ENCODE measurements around the gene GPC6. TPM values are rescaled to one million over a fixed set of nuclear protein-coding genes. Genes with fewer than 3 reads are reported as not detected.

GPC6 gene
- polyA plus RNA-seq, 1 donor from 2014 or later = 9.0 TPM

GRCh38 chr13:93685900-93686299 lies 459.3 kb downstream of the GPC6 start:
- Histone ChIP-seq H3K9me3 (ENCODE audit: low read length) (no peaks in the 10 kb centered on the region), H4K20me1 (ENCODE audit: insufficient read depth) (no peaks in the 10 kb centered on the region), H3K4me3 (ENCODE audit: low read length) (no peak overlapping the region), H3K36me3 (ENCODE audit: insufficient read depth, low read length) (no peaks in the 10 kb centered on the region), H3K9me2 (ENCODE audit: insufficient read depth, low read length) (no peaks in the 10 kb centered on the region), H3K27me3 (ENCODE audit: insufficient read depth, low read depth, low read length) (no peaks in the 10 kb centered on the region), H3K27ac (ENCODE audit: low read length) (no peak overlapping the region), H3K79me2 (replicated peaks; ENCODE audit: insufficient read depth, low read length) (no peaks in the 10 kb centered on the region), H3K4me2 (ENCODE audit: low read length) (no peak overlapping the region), H3K9ac (ENCODE audit: low read length) (no peak overlapping the region), H3F3A (ENCODE audit: insufficient read depth, low read length, poor library complexity, severe bottlenecking) (no peaks in the 10 kb centered on the region), H2AFZ (ENCODE audit: low read depth, low read length) (no peak overlapping the region)
- TF ChIP-seq POLR2AphosphoS5 (IDR thresholded peaks at IDR 0.05) (no peak), EP300 (conservative IDR thresholded peaks at IDR 0.05; ENCODE audit: poor library complexity, severe bottlenecking) (no peak), EZH2 (IDR thresholded peaks at IDR 0.05; ENCODE audit: borderline replicate concordance, insufficient read depth, low read length, poor library complexity, severe bottlenecking) (no peak)
- TF ChIP-seq, protein P1, sequence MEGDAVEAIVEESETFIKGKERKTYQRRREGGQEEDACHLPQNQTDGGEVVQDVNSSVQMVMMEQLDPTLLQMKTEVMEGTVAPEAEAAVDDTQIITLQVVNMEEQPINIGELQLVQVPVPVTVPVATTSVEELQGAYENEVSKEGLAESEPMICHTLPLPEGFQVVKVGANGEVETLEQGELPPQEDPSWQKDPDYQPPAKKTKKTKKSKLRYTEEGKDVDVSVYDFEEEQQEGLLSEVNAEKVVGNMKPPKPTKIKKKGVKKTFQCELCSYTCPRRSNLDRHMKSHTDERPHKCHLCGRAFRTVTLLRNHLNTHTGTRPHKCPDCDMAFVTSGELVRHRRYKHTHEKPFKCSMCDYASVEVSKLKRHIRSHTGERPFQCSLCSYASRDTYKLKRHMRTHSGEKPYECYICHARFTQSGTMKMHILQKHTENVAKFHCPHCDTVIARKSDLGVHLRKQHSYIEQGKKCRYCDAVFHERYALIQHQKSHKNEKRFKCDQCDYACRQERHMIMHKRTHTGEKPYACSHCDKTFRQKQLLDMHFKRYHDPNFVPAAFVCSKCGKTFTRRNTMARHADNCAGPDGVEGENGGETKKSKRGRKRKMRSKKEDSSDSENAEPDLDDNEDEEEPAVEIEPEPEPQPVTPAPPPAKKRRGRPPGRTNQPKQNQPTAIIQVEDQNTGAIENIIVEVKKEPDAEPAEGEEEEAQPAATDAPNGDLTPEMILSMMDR (IDR thresholded peaks at IDR 0.05; ENCODE audit: poor library complexity, severe bottlenecking) = no peak

DNA sequence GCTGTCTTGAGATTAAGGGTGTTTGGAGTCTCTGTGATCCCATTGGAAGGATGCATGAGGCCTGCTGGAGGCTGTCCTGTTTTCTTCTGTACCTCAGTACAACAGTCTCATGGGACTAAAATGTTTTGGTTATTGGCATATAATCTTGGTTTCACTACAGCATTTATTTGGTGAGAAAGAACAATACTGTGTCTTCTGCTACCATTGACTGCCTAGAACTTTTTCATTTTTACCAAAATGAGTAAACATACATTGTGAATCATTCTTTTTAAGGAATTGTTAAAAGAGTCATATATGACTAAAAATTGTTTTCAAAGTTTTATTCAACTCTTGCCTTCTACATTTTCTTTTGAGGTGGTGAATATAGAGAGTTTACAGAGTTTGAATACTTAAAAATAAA lies 459.8 kb downstream of the GPC6 start:
- Histone ChIP-seq H3K4me2 (ENCODE audit: low read length) (no peak overlapping the region), H3K27ac (ENCODE audit: low read length) (no peak overlapping the region), H3K36me3 (ENCODE audit: insufficient read depth, low read length) (no peaks in the 10 kb centered on the region), H2AFZ (ENCODE audit: low read depth, low read length) (no peak overlapping the region), H3K4me3 (ENCODE audit: low read length) (no peak overlapping the region), H3K79me2 (replicated peaks; ENCODE audit: insufficient read depth, low read length) (no peaks in the 10 kb centered on the region), H3K9ac (ENCODE audit: low read length) (no peak overlapping the region), H3K27me3 (ENCODE audit: insufficient read depth, low read depth, low read length) (no peaks in the 10 kb centered on the region), H4K20me1 (ENCODE audit: insufficient read depth) (no peaks in the 10 kb centered on the region), H3K9me3 (ENCODE audit: low read length) (no peaks in the 10 kb centered on the region), H3K9me2 (ENCODE audit: insufficient read depth, low read length) (no peaks in the 10 kb centered on the region), H3F3A (ENCODE audit: insufficient read depth, low read length, poor library complexity, severe bottlenecking) (no peaks in the 10 kb centered on the region)
- TF ChIP-seq, protein P1 (IDR thresholded peaks at IDR 0.05; ENCODE audit: poor library complexity, severe bottlenecking) = no peak
- TF ChIP-seq SMC3 (conservative IDR thresholded peaks at IDR 0.05; ENCODE audit: poor library complexity) (no peak), POLR2AphosphoS5 (IDR thresholded peaks at IDR 0.05) (no peak), TAF1 (IDR thresholded peaks at IDR 0.05; ENCODE audit: low read depth) (no peak), MXI1 (conservative IDR thresholded peaks at IDR 0.05; ENCODE audit: poor library complexity, severe bottlenecking) (no peak), REST (IDR thresholded peaks at IDR 0.05; ENCODE audit: borderline replicate concordance) (no peak), EZH2 (IDR thresholded peaks at IDR 0.05; ENCODE audit: borderline replicate concordance, insufficient read depth, low read length, poor library complexity, severe bottlenecking) (no peak), EP300 (conservative IDR thresholded peaks at IDR 0.05; ENCODE audit: poor library complexity, severe bottlenecking) (no peak), RAD21 (conservative IDR thresholded peaks at IDR 0.05) (no peak)

Measured in neural cell (in vitro differentiated cells).